ENCODE results near the gene RNF31. TPM values are rescaled to one million over a fixed set of nuclear protein-coding genes. Genes with fewer than 3 reads are reported as not detected.

The RNF31 gene
- total and polyA plus RNA-seq, 2 of the 13 experiments (the other 11 are each of a cell fraction or from before 2014, with no cell fraction given) = 48.2 to 86.8 TPM

DNA sequence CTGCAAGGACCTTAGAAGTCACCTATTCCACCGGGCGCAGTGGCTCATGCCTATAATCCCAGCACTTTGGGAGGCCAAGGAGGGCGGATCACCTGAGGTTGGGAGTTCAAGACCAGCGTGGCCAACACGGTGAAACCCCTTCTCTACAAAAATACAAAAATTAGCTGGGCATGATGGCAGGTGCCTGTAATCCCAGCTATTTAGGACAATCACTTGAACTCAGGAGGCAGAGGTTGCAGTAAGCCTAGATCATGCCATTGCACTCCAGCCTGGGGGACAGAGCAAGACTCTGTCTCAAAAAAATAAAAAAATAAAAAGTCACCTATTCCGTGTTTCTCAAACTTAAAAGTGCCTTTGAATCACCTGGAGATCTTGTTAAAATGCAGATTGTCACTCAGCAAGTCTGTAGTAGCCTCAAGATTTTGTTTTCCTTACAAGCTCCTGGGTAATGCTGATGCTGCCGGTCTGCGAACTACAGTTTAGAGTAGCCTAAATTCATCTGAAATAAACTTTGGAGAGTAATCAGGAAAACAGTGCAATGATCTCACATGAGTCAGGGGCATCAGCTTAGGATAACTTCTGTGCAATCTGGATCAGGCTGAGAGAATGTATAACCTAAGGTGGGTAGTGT lies 41.6 kb upstream of the RNF31 start (continued):
- TF ChIP-seq, protein P1, sequence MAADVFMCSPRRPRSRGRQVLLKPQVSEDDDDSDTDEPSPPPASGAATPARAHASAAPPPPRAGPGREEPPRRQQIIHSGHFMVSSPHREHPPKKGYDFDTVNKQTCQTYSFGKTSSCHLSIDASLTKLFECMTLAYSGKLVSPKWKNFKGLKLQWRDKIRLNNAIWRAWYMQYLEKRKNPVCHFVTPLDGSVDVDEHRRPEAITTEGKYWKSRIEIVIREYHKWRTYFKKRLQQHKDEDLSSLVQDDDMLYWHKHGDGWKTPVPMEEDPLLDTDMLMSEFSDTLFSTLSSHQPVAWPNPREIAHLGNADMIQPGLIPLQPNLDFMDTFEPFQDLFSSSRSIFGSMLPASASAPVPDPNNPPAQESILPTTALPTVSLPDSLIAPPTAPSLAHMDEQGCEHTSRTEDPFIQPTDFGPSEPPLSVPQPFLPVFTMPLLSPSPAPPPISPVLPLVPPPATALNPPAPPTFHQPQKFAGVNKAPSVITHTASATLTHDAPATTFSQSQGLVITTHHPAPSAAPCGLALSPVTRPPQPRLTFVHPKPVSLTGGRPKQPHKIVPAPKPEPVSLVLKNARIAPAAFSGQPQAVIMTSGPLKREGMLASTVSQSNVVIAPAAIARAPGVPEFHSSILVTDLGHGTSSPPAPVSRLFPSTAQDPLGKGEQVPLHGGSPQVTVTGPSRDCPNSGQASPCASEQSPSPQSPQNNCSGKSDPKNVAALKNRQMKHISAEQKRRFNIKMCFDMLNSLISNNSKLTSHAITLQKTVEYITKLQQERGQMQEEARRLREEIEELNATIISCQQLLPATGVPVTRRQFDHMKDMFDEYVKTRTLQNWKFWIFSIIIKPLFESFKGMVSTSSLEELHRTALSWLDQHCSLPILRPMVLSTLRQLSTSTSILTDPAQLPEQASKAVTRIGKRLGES (CRISPR knock-in tag; IDR thresholded peaks at IDR 0.05; ENCODE audit: borderline replicate concordance) = 0 out of 2 replicates have a peak, but pooled peaks have one; percentile 31
- peak; percentile 28 for TF ChIP-seq POLR2G (IDR thresholded peaks at IDR 0.05; ENCODE audit: low read depth, low read length)
- 0 out of 2 replicates have a peak, but pooled peaks have one; percentile 28 for TF ChIP-seq PAX8 (CRISPR knock-in tag; IDR thresholded peaks at IDR 0.05; ENCODE audit: borderline replicate concordance)
- 0 out of 2 replicates have a peak, but pooled peaks have one; percentile 7 for TF ChIP-seq MYC (CRISPR knock-in tag; IDR thresholded peaks at IDR 0.05; ENCODE audit: borderline replicate concordance)
- TF ChIP-seq KDM2A (CRISPR knock-in tag; IDR thresholded peaks at IDR 0.05; ENCODE audit: borderline replicate concordance, low read depth) = peak; percentile 24; the same call in 1 of the 2 replicates
- TF ChIP-seq, protein P2, sequence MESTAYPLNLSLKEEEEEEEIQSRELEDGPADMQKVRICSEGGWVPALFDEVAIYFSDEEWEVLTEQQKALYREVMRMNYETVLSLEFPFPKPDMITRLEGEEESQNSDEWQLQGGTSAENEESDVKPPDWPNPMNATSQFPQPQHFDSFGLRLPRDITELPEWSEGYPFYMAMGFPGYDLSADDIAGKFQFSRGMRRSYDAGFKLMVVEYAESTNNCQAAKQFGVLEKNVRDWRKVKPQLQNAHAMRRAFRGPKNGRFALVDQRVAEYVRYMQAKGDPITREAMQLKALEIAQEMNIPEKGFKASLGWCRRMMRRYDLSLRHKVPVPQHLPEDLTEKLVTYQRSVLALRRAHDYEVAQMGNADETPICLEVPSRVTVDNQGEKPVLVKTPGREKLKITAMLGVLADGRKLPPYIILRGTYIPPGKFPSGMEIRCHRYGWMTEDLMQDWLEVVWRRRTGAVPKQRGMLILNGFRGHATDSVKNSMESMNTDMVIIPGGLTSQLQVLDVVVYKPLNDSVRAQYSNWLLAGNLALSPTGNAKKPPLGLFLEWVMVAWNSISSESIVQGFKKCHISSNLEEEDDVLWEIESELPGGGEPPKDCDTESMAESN (CRISPR knock-in tag; conservative IDR thresholded peaks at IDR 0.05) = 0 out of 2 replicates have a peak, but pooled peaks have one; percentile 48
- TF ChIP-seq ZBTB7B (CRISPR knock-in tag; IDR thresholded peaks at IDR 0.05) = 0 out of 2 replicates have a peak, but pooled peaks have one; percentile 11
- peak; percentile 57; the same call in 1 of the 2 replicates for TF ChIP-seq SMYD3 (CRISPR knock-in tag; IDR thresholded peaks at IDR 0.05)
- TF ChIP-seq, protein P3, sequence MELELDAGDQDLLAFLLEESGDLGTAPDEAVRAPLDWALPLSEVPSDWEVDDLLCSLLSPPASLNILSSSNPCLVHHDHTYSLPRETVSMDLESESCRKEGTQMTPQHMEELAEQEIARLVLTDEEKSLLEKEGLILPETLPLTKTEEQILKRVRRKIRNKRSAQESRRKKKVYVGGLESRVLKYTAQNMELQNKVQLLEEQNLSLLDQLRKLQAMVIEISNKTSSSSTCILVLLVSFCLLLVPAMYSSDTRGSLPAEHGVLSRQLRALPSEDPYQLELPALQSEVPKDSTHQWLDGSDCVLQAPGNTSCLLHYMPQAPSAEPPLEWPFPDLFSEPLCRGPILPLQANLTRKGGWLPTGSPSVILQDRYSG (CRISPR knock-in tag; IDR thresholded peaks at IDR 0.05) = 0 out of 2 replicates have a peak, but pooled peaks have one; percentile 15
- 0 out of 2 replicates have a peak, but pooled peaks have one; percentile 24 for TF ChIP-seq REPIN1 (CRISPR knock-in tag; IDR thresholded peaks at IDR 0.05; ENCODE audit: borderline replicate concordance, low read depth)
- 0 out of 2 replicates have a peak, but pooled peaks have one; percentile 42 for TF ChIP-seq RBFOX2 (IDR thresholded peaks at IDR 0.05; ENCODE audit: low read depth, low read length)
- TF ChIP-seq ZIK1 (CRISPR knock-in tag; IDR thresholded peaks at IDR 0.05; ENCODE audit: borderline replicate concordance, low read depth) = 0 out of 2 replicates have a peak, but pooled peaks have one; percentile 8
- TF ChIP-seq TOPORS (CRISPR knock-in tag; IDR thresholded peaks at IDR 0.05) = peak; percentile 71; the same call in 1 of the 2 replicates
- TF ChIP-seq BORCS8-MEF2B (CRISPR knock-in tag; IDR thresholded peaks at IDR 0.05) = peak; percentile 17; the same call in 1 of the 2 replicates
- 0 out of 2 replicates have a peak, but pooled peaks have one; percentile 32 for TF ChIP-seq ZNF879 (CRISPR knock-in tag; IDR thresholded peaks at IDR 0.05)
- peak; percentile 53 for TF ChIP-seq CHD4 (IDR thresholded peaks at IDR 0.05; ENCODE audit: borderline replicate concordance, low read length)
- TF ChIP-seq ETV5 (CRISPR knock-in tag; IDR thresholded peaks at IDR 0.05; ENCODE audit: borderline replicate concordance) = 0 out of 2 replicates have a peak, but pooled peaks have one; percentile 3
- TF ChIP-seq ZNF790 (CRISPR knock-in tag; IDR thresholded peaks at IDR 0.05; ENCODE audit: borderline replicate concordance) = 0 out of 2 replicates have a peak, but pooled peaks have one; percentile 34
- TF ChIP-seq PPARG (CRISPR knock-in tag; conservative IDR thresholded peaks at IDR 0.05) = 0 out of 2 replicates have a peak, but pooled peaks have one; percentile 5
- TF ChIP-seq, protein P4, sequence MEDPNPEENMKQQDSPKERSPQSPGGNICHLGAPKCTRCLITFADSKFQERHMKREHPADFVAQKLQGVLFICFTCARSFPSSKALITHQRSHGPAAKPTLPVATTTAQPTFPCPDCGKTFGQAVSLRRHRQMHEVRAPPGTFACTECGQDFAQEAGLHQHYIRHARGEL (CRISPR knock-in tag; IDR thresholded peaks at IDR 0.05) = 0 out of 2 replicates have a peak, but pooled peaks have one; percentile 7

Data from HepG2 (cell line).